Neural progenitor cell (in vitro differentiated cells): Measurements from ENCODE around the gene RNGTT. TPM values are rescaled to one million over a fixed set of nuclear protein-coding genes. Genes with fewer than 3 reads are reported as not detected.

Experiments
- DNase-seq: peaks from one replicate; pipeline ENCODE4 v3.0.0-alpha.2; 2016; ENCODE audit warnings: low spot score
- H2AFZ ChIP-seq: fragments of 200-600 bp; sonication (generic); replicated peaks from 2 replicates; pipeline ENCODE4 v1.6.1; 2016; ENCODE audit warnings: antibody characterized with exemption
- H3F3A ChIP-seq: fragments of 200-600 bp; sonication (generic); 2 replicates; pipeline ENCODE4 v1.6.1; 2016; ENCODE audit warnings: antibody characterized with exemption, low read depth
- H3K27ac ChIP-seq: fragments of 200-600 bp; sonication (generic); 2 replicates; pipeline ENCODE4 v1.5.1; 2016; ENCODE audit warnings: mild to moderate bottlenecking
- H3K27me3 ChIP-seq: fragments of 200-600 bp; sonication (generic); 2 replicates; pipeline ENCODE4 v1.6.1; 2016; ENCODE audit warnings: mild to moderate bottlenecking, moderate library complexity
- H3K36me3 ChIP-seq: fragments of 200-600 bp; sonication (generic); 2 replicates; pipeline ENCODE4 v1.5.1; 2016
- H3K4me1 ChIP-seq: fragments of 200-600 bp; sonication (generic); 2 replicates; pipeline ENCODE4 v1.6.1; 2016; ENCODE audit warnings: mixed run types
- H3K4me2 ChIP-seq: fragments of 200-600 bp; sonication (generic); 2 replicates; pipeline ENCODE4 v1.6.1; 2016
- H3K4me3 ChIP-seq: fragments of 200-600 bp; sonication (generic); 2 replicates; pipeline ENCODE4 v1.5.1; 2016
- H3K79me2 ChIP-seq: fragments of 200-600 bp; sonication (generic); 2 replicates; pipeline ENCODE4 v1.6.1; 2016; ENCODE audit warnings: low read depth
- H3K9ac ChIP-seq: fragments of 200-600 bp; sonication (generic); 2 replicates; pipeline ENCODE4 v1.6.1; 2016
- H3K9me3 ChIP-seq: fragments of 200-600 bp; sonication (generic); 2 replicates; pipeline ENCODE4 v1.5.1; 2016; ENCODE audit warnings: low read depth
- H4K20me1 ChIP-seq: fragments of 200-600 bp; sonication (generic); 2 replicates; pipeline ENCODE4 v1.6.1; 2016; ENCODE audit warnings: low read depth
- H3K27ac Mint-ChIP-seq: 3 replicates; pipeline ENCODE4 v1.8.0; 2021; ENCODE audit warnings: mixed read lengths
- H3K27me3 Mint-ChIP-seq: 2 replicates; pipeline ENCODE4 v1.8.0; 2022; ENCODE audit warnings: low read depth, mild to moderate bottlenecking, inconsistent platforms, moderate library complexity, mixed read lengths; ENCODE audit not compliant: insufficient read depth
- H3K36me3 Mint-ChIP-seq: 3 replicates; pipeline ENCODE4 v1.8.0; 2021; ENCODE audit warnings: mixed read lengths
- H3K4me1 Mint-ChIP-seq: 3 replicates; pipeline ENCODE4 v1.8.0; 2021; ENCODE audit warnings: mixed read lengths
- H3K4me3 Mint-ChIP-seq: 3 replicates; pipeline ENCODE4 v1.8.0; 2021; ENCODE audit warnings: mild to moderate bottlenecking, moderate library complexity, mixed read lengths
- H3K9me3 Mint-ChIP-seq: 3 replicates; pipeline ENCODE4 v1.8.0; 2020; ENCODE audit warnings: mixed read lengths
- EZH2 ChIP-seq: fragments of 200-600 bp; sonication (generic); IDR thresholded peaks from 2 replicates; pipeline ENCODE4 v1.6.1; 2017; ENCODE audit warnings: antibody characterized with exemption, mild to moderate bottlenecking, moderate library complexity
- EZH2phosphoT487 ChIP-seq: fragments of 200-600 bp; sonication (generic); IDR thresholded peaks from 2 replicates; pipeline ENCODE4 v1.6.1; 2017; ENCODE audit warnings: antibody characterized with exemption
- total RNA-seq: library from RNA; depleted of rRNA; stranded (reverse); fragments of >200 nt; gene quantifications from 2 replicates; pipeline ENCODE4 v1.2.3, GENCODE V29; 2015; ENCODE audit warnings: low replicate concordance
- TF ChIP-seq, protein P1 (sequence below): fragments of 200-600 bp; sonication (generic); IDR thresholded peaks from 2 replicates; pipeline ENCODE4 v1.5.1; 2017; ENCODE audit warnings: antibody characterized with exemption, mild to moderate bottlenecking

RNGTT gene
- total RNA-seq, 1 donor from 2014 or later: 71.7 TPM

DNA sequence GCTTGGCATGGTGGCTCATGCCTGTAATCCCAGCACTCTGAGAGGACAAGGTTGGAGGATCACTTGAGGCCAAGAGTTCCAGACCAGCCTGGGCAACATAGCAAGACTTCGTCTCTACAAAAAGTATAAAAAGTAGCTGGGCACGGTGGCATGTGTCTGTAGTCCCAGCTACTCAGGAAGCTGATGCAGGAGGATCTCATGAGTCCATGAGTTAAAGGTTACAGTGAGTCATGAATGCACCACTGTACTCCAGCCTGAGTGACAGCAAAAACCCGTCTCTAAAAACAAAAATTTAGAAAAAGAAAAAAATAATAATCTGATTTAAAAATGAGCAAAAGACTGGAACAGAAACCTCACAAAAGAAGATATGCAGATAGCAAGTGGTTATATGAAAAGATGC lies 279.7 kb downstream of the RNGTT start:
- peaks cover 5% of the 10 kb centered on the region for H3K4me1 Mint-ChIP-seq
- Histone ChIP-seq H3K27me3 (no peaks in the 10 kb centered on the region), H3K79me2 (no peaks in the 10 kb centered on the region), H2AFZ (no peak overlapping the region), H3K27ac (no peak overlapping the region), H3K4me1 (peaks cover 11% of the 10 kb centered on the region), H3K9ac (no peak overlapping the region), H3K4me3 (no peak overlapping the region), H4K20me1 (no peaks in the 10 kb centered on the region), H3K36me3 (no peaks in the 10 kb centered on the region), H3F3A (no peaks in the 10 kb centered on the region), H3K9me3 (no peaks in the 10 kb centered on the region), H3K4me2 (no peak overlapping the region)
- no peak overlapping the region for H3K27ac Mint-ChIP-seq
- no peak for DNase-seq
- H3K4me3 Mint-ChIP-seq: no peak overlapping the region
- H3K27me3 Mint-ChIP-seq: no peaks in the 10 kb centered on the region
- no peaks in the 10 kb centered on the region for H3K9me3 Mint-ChIP-seq
- H3K36me3 Mint-ChIP-seq: peaks cover 3% of the 10 kb centered on the region
- TF ChIP-seq EZH2phosphoT487 (no peak), EZH2 (no peak)
- TF ChIP-seq, protein P1, sequence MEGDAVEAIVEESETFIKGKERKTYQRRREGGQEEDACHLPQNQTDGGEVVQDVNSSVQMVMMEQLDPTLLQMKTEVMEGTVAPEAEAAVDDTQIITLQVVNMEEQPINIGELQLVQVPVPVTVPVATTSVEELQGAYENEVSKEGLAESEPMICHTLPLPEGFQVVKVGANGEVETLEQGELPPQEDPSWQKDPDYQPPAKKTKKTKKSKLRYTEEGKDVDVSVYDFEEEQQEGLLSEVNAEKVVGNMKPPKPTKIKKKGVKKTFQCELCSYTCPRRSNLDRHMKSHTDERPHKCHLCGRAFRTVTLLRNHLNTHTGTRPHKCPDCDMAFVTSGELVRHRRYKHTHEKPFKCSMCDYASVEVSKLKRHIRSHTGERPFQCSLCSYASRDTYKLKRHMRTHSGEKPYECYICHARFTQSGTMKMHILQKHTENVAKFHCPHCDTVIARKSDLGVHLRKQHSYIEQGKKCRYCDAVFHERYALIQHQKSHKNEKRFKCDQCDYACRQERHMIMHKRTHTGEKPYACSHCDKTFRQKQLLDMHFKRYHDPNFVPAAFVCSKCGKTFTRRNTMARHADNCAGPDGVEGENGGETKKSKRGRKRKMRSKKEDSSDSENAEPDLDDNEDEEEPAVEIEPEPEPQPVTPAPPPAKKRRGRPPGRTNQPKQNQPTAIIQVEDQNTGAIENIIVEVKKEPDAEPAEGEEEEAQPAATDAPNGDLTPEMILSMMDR: no peak

DNA sequence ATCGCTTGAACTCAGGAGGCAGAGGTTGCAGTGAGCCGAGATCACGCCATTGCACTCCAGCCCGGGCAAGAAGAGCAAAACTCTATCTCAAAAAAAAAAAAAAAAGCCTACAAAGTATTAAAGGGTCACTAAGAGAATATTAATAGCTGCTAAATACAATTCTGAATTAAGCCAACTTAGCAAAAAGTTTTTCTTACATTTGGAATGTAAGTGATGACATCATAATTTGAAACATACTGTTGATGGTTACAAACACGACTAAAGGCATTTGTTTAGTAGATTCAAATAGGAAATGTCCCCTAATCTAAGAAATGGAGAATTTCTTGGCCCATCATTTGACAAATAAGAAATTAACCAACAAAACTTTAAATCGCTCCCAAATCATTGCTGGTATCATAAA lies 282.8 kb downstream of the RNGTT start:
- H3K36me3 ChIP-seq: no peaks in the 10 kb centered on the region
- Mint-ChIP-seq H3K9me3 (no peaks in the 10 kb centered on the region), H3K4me1 (peaks cover 5% of the 10 kb centered on the region), H3K36me3 (peaks cover 5% of the 10 kb centered on the region), H3K27ac (no peak overlapping the region), H3K4me3 (no peak overlapping the region), H3K27me3 (no peaks in the 10 kb centered on the region)
- H2AFZ ChIP-seq: no peak overlapping the region
- peaks cover 12% of the 10 kb centered on the region for H3K4me1 ChIP-seq
- TF ChIP-seq, protein P1: no peak
- TF ChIP-seq EZH2 (no peak), EZH2phosphoT487 (no peak)
- no peak overlapping the region for H3K4me3 ChIP-seq
- no peak overlapping the region for H3K9ac ChIP-seq
- no peaks in the 10 kb centered on the region for H3K79me2 ChIP-seq
- no peaks in the 10 kb centered on the region for H4K20me1 ChIP-seq
- DNase-seq: no peak
- no peaks in the 10 kb centered on the region for H3F3A ChIP-seq
- H3K27me3 ChIP-seq: no peaks in the 10 kb centered on the region
- no peak overlapping the region for H3K27ac ChIP-seq
- no peaks in the 10 kb centered on the region for H3K9me3 ChIP-seq
- H3K4me2 ChIP-seq: no peak overlapping the region

DNA sequence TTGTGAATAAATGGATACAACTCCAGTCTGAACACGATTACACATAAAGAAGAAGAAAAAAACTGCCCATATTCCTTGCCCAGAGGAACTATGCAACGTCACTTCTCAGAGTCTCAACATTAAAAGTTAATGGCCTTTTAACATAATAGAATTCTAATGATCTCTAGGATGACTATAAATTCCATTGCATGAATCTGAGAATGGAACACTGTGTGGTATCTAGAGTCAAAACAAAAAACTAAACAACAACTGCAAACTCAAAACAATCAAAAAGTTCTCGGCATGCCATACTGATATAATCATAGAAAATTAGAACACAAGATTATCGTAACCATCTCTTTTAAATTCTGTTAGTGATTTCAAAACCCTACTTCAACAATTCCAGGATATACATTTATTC lies 283.6 kb downstream of the RNGTT start:
- no peak for DNase-seq
- H2AFZ ChIP-seq: no peak overlapping the region
- Mint-ChIP-seq H3K27me3 (no peaks in the 10 kb centered on the region), H3K4me1 (peaks cover 5% of the 10 kb centered on the region), H3K36me3 (peaks cover 5% of the 10 kb centered on the region), H3K27ac (no peak overlapping the region), H3K9me3 (no peaks in the 10 kb centered on the region), H3K4me3 (no peak overlapping the region)
- no peaks in the 10 kb centered on the region for H3K79me2 ChIP-seq
- peaks cover 12% of the 10 kb centered on the region for H3K4me1 ChIP-seq
- no peak overlapping the region for H3K27ac ChIP-seq
- H3K36me3 ChIP-seq: no peaks in the 10 kb centered on the region
- no peaks in the 10 kb centered on the region for H3F3A ChIP-seq
- H3K4me2 ChIP-seq: no peak overlapping the region
- TF ChIP-seq, protein P1: no peak
- H4K20me1 ChIP-seq: no peaks in the 10 kb centered on the region
- H3K27me3 ChIP-seq: no peaks in the 10 kb centered on the region
- H3K9ac ChIP-seq: no peak overlapping the region
- no peak overlapping the region for H3K4me3 ChIP-seq
- no peaks in the 10 kb centered on the region for H3K9me3 ChIP-seq

DNA sequence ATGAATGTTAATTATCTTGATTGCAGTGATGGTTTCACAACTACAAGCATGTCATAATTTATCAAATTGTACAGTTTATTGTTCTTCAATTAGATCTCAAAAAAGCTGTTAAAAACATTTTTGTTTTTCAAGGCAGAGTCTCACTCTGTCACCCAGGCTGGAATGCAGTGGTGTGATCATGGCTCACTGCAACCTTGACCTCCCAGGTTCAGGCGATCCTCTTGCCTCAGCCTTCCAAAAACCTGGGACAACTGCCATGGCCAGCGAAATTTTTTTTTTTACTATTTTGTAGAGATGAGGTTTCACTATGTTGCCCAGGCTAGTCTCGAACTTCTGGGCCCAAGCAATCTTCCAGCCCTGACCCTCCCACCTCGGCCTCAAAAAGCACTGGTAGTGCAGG lies 286.1 kb downstream of the RNGTT start:
- H3K27me3 Mint-ChIP-seq: no peaks in the 10 kb centered on the region
- H3K4me3 Mint-ChIP-seq: no peak overlapping the region
- H3K4me3 ChIP-seq: no peak overlapping the region
- peaks cover 12% of the 10 kb centered on the region for H3K4me1 ChIP-seq
- TF ChIP-seq, protein P1: no peak
- TF ChIP-seq EZH2 (no peak), EZH2phosphoT487 (no peak)
- H2AFZ ChIP-seq: no peak overlapping the region
- H3K27me3 ChIP-seq: no peaks in the 10 kb centered on the region
- peaks cover 6% of the 10 kb centered on the region for H3K36me3 Mint-ChIP-seq
- H3K9ac ChIP-seq: no peak overlapping the region
- H3K9me3 Mint-ChIP-seq: peaks cover 4% of the 10 kb centered on the region
- no peak overlapping the region for H3K27ac ChIP-seq
- H4K20me1 ChIP-seq: no peaks in the 10 kb centered on the region
- no peak overlapping the region for H3K4me2 ChIP-seq
- no peaks in the 10 kb centered on the region for H3K79me2 ChIP-seq
- peaks cover 5% of the 10 kb centered on the region for H3K4me1 Mint-ChIP-seq
- H3K9me3 ChIP-seq: no peaks in the 10 kb centered on the region
- no peak for DNase-seq
- no peak overlapping the region for H3K27ac Mint-ChIP-seq
- peaks cover 5% of the 10 kb centered on the region for H3K36me3 ChIP-seq
- no peaks in the 10 kb centered on the region for H3F3A ChIP-seq
